SKM-1 (cell line): ENCODE results near the gene MAP7D1.

Source experiments
- DNase-seq: peaks from one replicate; lab custom pipeline; 2025; ENCODE audit not compliant: unreplicated experiment; lab: John Stamatoyannopoulos, UW

The MAP7D1 gene

DNA sequence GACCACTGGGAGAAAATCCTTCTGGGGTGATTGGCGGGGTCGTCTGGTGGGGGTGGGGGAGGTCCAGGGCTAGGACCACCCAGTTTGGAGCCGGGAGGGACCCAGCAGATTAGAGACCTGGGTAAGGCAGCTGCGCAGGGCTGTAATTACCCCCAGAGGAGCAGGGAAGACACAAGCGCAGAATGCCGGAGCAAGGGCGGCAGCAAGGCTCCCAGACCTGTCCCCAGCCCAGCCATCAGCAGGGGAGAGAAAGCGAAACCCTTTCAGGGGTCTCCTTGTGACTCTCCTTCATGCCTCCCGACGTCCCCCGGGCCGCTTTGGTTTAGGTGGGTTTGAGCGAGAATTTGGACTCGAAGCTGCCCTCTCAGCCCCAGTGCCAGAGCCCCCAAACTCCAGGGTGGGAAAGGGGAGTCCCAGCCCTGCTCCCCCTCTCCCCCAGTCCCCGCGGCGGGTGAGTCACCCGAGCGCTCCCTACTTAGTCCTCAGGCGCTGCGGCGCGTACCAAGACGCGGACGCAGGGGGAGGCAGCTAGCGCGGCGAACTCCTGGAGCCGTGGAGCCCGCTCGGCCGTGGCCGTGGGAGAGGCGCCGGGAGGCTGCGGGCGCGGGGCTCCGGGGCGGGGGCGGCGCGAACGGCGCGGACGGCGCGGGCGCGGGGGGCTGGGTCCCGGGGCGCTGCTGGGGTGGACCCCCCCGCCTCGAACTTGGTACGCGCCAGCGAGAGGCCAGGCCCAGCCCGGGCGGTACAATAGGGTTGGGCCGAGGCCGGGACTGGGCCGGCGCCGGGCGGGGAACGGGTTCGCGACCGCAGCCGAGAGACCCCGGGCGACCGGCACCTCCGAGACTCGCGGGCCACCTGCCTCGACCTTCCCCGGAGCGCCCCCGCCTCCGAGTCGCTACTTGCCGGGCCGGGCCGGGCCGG is at the start of gene MAP7D1:
MAP7D1 (plus strand) TSS at position 753 of the 921 bp plus-strand sequence. CDS start 258 bp downstream, outside the sequence.
- peak; percentile 22 for DNase-seq

DNA sequence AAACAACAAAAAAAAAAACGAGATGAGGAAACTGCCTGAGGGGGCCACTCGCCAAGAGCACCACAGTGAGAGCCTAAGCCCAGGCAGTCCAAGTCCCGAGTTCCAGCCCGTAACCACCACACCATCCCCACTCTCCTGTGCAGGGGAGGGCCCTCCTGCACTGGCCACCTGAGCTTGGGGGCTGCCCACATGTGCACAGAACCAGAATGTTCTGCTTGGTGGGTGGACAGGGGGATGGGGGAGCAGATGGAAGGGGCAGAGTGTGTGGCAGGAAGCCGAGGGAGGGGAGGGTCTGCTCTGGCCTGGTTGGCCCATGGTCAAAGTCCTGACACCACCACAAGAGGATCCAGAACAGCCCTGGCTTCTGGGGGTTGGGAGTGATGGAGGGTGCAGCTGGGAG is 49.7 kb upstream of the MAP7D1 start:
- DNase-seq = no peak

GRCh38 chr1:36107394-36107793 is 48.6 kb upstream of the MAP7D1 start:
- no peak for DNase-seq

DNA sequence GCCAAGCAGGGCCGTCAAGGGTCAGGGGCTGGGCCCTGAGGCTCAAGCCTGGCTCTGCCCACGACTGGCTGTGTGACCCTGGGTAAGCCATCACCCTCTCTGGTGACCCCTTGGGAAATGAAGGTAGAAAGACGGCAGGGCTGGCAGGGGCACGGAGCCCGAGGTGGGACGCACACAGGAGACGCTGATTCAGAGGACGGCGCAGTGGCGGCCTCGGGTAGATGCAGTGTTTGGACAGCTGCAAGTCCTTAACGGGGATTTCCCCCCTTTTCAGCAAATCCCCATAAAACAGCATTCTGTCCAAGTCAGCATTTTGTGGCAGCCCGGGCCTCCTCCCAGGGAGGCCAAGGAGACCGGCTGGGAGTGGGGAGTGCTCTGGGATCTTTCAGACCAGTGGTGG is 47.6 kb upstream of the MAP7D1 start:
- no peak for DNase-seq

GRCh38 chr1:36109041-36109679 is 46.8 kb upstream of the MAP7D1 start:
- no peak for DNase-seq

DNA sequence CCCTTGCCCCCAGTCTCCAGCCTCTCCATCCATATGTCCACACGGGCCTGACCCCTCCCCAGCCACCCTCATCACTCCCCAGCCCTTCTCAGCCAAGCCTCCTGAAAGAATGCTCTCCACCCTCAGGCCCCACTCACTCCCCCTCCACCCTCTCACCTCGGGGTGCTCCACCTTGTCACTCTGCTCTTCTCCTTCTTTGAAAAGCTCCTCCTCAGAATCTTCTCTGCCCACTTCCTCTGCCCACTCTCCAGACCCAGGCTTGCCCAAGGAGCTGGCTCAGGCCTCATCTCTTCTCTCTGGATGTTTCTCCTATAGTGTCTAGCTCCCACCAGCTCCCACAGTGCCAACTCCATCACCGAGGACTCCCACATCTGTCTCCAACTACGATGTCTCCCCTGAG is 44.8 kb upstream of the MAP7D1 start:
- DNase-seq = no peak

DNA sequence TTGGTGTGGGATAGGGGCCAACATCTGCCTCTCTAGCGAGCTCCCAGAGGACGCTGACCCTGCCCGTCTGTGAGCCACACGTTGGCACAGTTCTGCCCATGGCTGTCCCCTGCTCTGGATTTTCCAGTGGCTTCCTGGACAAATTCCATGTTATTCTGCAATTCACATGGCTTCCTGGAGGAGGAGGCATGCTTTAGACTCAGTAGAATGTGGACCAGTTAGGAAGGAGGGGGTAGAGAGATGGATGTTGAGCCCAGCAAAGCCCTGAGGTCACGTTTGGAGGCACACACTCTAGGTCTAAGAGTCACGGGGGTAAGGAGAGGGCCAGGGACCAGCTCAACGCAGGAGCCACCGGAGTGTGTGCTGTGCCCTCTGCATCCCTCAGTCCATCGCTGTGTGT is 43.1 kb upstream of the MAP7D1 start:
- DNase-seq = no peak

DNA sequence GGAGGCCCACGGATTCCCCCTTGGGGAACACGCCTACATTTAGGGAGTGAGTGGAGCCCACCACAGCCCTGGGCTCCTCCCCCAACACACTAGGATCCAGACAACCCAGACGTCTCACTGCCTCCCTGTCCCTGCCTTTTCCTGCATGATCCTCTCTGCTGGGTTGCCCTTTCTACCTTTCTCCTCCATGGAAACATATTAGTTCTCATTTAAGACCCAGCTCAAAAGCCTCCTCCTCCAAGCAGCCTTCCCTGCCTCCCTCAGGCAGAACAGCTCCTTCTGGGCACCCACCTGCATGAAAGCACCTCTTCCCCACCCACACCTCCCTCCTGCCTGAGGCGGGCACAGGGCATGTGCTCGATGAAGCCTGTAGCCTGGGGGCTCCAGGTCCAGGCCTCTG is 41.6 kb upstream of the MAP7D1 start:
- DNase-seq = no peak

DNA sequence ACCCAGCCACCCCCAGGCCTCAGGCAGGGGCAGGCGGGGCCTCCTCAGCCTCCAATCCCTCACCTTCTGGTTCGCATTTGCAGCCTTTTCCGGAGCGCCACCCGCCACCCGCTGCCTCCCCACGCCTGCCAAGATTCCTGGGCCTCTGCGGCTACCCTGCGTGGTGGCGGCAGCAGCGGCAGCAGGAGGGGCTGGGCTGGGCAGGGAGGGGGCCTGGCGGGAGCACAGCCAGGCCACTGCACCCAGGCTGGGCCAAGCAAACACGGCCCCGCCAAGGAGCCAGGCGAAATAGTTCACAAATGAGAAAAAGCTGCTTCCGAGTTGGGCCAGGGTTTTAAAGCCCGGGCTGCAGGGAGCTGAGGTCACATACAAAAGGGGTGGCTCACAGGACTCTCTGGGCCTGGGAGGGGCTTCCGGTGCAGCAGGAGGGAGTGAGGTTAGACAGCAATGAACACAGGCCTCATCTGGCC is 40.7 kb upstream of the MAP7D1 start:
- no peak for DNase-seq

DNA sequence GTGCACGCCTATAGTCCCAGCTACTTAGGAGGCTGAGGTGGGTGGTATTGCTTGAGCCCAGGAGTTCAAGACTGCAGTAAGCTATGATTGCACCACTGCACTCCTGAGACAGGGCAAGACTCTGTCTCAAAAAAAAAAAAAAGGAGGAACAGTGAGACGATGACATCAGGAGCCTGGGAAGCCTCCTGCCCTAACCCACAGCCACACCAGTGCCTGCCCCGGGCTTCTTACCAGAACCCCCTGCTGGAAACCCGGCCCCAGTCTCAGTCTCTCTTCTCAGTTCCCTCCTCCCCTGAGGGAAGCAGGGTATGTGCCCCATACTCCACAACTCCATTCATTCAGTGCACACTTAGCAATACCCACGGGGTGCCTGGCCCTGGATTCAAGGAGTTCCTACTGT is 40.0 kb upstream of the MAP7D1 start:
- DNase-seq = peak; percentile 32

DNA sequence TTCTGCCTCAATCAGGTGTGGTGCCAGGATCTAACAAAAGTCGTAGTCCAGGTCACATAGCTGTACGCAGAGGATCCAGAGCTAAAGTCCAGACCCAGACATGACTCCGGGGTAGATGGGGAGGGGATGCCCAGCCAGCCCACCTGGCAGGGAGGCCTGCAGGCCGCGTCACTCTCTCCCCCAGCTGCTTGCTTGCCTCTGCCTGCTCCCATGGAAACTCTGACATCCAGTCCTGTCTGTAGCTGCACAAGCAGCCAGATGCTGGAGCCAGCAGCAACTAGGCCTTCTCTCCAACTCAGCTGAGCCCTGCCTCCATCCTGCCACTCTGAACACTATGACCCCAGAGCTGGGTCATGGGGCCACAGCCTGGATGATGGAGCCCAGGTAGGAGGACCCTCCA is 39.1 kb upstream of the MAP7D1 start:
- DNase-seq = no peak

- DNase-seq = no peak
Measured at GRCh38 chr1:36118447-36119204, 37.3 kb upstream of the MAP7D1 start.

- DNase-seq = no peak
Measured at GRCh38 chr1:36119456-36119855, 36.5 kb upstream of the MAP7D1 start.

GRCh38 chr1:36122062-36123030 is 33.6 kb upstream of the MAP7D1 start:
- no peak for DNase-seq

DNA sequence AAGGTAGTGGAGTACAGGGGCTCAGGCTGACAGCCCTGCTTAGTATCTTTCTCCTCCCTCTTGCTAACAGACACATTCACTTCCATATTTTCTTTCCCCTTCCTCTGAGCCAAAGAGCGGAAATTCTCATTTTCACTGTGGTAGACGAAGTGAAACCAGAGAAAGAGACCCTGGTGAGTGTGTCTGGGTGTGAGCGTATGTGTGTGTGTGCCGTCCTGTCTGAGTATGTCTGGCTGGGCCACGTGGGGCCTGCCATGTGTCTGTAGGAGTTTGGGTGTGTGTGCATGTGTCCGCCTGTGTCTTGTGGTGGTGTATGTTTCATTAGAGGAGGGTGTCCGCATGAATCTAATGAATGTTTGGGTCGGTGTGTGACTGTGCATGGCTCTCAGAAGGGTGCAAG is 32.6 kb upstream of the MAP7D1 start:
- peak; percentile 62 for DNase-seq

DNA sequence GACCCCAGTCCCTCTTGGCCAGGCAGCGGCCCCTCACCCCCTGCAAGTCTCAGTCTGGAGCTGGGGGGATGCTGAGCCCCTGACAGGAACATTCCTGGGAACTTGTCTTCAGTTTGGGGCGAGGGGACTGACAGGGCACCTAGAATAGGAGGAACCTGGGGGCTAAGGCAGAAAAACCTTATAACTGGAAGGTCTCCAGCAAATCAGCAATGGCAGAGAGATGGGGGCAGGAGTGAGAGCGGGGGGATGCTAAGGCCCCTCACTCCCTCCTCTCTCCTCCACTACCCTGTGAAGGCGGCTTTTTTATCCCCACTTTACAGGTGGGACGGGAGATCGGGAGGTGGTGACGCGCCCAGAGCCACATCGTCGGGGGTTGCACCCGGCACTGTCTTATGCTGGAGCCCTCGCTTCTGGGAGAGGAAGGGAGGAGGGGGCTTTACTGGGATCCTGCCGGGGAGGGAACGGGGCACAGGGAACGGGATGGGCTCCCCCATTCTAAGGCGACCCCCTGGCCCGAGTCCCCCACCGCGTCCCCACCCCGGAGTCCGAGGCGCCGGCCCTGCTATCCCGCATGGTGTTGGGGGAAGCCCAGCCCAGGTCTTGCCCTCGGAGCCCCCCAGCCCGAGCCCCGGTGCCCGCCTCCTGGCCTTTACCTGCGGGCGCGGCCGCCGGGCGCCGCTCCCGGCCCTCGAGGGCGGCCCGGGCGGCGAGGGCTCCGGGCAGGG is 31.4 kb upstream of the MAP7D1 start:
- DNase-seq = no peak

GRCh38 chr1:36125129-36125991 is 30.6 kb upstream of the MAP7D1 start, which contains the start of gene COL8A2:
Gene COL8A2 (minus strand): TSS chr1:36125222. CDS start chr1:36100242, 24,980 bp downstream.
- no peak for DNase-seq

- no peak for DNase-seq
Measured at GRCh38 chr1:36126005-36126716, 29.8 kb upstream of the MAP7D1 start.
